Fibroblast of peridontal ligament (primary cell): ENCODE results near the gene RNF113B.

Experiments used
- DNase-seq: peaks from one replicate; pipeline ENCODE4 v3.0.0-alpha.2; 2010; ENCODE audit errors: extremely low read depth

RNF113B gene

DNA sequence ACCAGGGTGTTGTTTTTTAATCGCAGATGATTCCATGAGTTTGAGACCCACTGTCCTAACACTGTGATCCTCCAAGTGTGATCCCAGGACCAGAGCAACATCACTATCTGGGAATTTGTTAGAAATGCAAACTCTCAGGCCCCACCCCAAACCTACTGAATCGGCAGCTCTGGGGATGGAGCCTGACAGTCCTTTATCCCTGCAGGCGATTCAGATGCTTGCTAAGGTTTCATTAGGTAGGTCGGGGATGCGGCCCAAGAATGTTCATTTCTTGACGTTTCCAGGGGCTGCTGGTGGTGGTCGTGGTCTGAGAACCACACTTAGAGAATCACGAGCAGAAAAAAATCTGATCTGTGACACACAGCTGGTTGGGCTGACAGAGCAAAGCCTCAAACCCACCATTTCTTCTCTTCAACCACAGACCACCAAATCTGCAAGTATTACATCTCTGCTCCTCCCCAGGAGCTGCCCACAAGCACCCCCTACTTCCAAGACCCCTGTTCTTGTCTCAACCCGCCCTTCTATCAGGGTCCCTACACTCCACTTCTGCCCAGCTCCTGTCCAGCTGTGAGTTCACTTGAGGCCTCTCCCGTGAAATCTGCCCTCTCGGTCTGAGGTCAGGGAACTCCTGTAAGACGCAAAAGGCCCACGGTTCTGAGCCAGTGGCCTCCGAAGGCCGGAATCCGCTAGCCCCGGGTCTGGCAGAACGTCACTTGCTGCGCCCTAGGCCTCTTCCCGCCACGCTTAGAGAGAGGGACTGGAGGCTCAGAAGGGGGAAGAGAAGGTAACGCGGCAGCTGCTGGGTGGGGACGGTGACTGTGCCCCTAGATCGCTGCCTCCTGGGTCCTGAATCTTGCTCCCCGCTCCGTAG lies 35.3 kb downstream of the RNF113B start:
- DNase-seq = no peak

DNA sequence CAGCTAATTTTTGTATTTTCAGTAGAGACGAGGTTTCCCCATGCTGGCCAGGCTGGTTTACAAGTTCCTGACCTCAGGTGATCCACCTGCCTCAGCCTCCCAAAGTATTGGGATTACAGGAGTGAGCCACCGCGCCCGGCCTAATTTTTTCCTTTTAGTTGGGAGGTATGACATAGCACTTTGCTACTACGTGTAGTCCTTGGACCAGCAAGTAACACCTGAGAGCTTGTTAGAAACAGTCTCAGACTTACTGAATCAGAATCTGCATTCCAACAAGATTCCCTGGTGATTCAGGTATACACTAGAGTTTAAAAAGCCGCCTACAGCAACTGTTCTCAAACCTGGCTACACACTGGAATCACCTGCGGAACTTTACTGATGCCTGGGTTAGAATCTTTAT lies 36.0 kb downstream of the RNF113B start:
- no peak for DNase-seq

DNA sequence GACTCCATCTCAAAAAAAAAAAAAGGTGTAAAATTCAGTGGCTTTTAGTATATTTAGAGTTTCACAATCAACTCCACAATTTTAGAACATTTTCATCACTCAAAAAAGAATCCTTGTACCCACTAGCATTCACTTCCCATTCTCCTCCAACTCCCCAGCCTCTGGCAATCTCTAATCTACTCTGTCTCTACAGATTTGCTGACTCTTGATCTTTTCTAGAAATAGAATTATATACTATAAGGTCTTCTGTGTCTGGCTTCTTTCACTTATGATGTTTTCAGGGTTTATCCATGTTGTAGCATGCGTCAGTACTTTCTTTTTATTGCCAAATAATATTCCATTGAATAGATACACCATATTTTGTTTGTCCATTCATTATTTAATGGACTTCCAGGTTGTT lies 42.2 kb downstream of the RNF113B start:
- no peak for DNase-seq

DNA sequence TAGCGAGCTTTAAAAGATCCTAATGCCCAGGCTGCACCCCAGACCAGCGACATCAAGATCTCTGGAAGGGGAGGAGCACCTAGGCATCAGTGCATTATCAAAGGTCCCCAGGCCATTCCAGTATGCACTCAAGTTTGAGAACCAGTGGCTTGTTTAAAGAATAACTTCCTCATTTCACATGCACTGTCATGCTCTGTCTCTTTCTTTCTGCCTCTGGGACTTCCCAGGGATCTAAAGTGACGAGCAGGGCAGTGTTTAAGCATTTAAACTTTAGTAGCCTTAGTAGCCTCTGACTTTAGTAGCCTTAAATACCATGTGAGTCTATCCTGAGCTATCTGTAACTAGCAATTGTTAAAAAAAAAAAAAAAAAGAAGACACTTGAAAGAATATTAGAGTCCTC lies 43.1 kb downstream of the RNF113B start:
- no peak for DNase-seq

DNA sequence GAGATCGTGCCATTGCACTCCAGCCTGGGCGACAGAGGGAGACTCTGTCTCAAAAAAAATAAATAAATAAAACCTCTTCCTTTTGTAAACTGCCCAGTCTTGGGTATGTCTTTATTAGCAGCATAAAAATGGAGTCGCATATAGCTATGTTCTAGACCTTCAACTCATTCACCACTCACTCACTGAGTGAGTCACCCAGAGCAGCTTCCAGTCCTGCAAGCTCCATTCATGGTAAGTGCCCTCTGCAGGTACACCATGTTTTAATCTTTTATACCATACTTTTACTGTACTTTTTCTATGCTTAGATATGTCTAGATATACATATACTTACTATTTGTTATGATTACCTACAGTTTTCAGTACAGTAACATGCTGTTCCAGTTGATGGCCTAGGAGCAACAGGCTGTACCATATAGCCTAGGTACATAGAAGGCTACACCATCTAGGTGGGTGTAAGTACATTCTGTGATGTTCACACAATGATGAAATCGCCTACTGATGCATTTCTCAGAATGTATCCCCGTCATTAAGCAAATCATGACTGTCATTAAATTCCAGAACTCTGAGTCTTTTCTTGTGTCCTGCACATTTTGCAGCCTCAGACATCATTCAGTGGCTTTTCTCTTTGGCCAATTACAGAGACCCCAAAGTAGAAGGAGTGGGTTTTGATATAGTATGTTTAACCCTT lies 47.9 kb downstream of the RNF113B start:
- DNase-seq = peak; percentile 9
